ENCODE results near the gene TEAD3. TPM values are rescaled to one million over a fixed set of nuclear protein-coding genes. Genes with fewer than 3 reads are reported as not detected.

Gene TEAD3
- total RNA-seq, 4 donors from 2014 or later: 10.2 to 107 (median 17.2) TPM

DNA sequence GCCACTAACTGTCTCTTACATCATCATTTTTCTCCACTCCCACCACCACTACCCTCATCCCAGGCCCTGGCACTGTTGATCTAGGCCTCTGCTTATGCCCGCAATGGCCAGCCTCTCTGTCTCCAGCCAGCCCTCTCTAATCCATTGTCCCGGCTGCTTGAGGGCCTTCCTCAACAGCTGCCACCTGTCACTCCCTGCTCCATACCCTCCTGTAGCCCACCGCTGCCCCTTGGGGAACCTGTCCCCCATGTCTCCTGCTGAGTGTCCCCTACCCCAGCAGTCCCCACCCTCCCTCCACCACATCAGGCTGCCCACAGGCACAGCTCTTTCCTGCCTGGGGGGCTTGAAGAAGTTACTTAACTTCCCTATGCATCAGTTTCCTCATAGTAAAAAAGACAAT, 13.4 kb downstream of the TEAD3 start:
- no peaks in the 10 kb centered on the region for H3K27me3 ChIP-seq
- DNase-seq: no peak
- peaks cover 11 to 33% of the 10 kb centered on the region in 2 donors for H3K4me1 ChIP-seq
- H3K36me3 ChIP-seq: no peaks in the 10 kb centered on the region
- TF ChIP-seq POLR2A (IDR thresholded peaks at IDR 0.05): no peak
- TF ChIP-seq CTCF (IDR thresholded peaks at IDR 0.05): no peak
- H3K27ac ChIP-seq: peak overlapping the region; percentile 21 to 98
- H3K4me3 ChIP-seq: no peak overlapping the region
- no peaks in the 10 kb centered on the region for H3K9me3 ChIP-seq
- intact Hi-C loops (cut with DNase I; ENCODE audit: low total_unique reads): no loop called here

DNA sequence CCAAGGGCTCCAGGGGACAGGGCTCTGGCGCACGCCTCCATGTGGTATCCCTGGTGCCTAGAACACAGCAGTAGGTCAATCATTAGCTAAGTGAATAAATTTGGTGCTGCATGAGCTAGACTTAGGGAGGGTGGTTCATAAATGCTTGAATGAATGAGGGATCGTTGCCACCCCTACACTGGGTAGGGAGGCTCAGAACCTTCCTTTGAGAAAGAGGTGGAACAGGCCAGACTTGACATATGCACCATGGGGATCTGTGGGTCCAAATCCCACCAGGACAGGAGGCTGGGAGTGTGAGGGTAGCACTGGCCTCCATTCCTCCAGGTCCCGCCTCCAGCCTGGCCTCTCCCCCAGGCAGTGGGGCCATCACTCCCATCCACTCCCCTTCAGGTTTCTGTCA, 13.8 kb downstream of the TEAD3 start:
- H3K36me3 ChIP-seq: no peaks in the 10 kb centered on the region
- no peak for DNase-seq
- H3K4me3 ChIP-seq: no peak overlapping the region
- peaks cover 11 to 33% of the 10 kb centered on the region in 2 donors for H3K4me1 ChIP-seq
- no peaks in the 10 kb centered on the region for H3K9me3 ChIP-seq
- TF ChIP-seq POLR2A (IDR thresholded peaks at IDR 0.05): no peak
- TF ChIP-seq CTCF (IDR thresholded peaks at IDR 0.05): no peak
- peak overlapping the region; percentile 21 to 98 for H3K27ac ChIP-seq
- H3K27me3 ChIP-seq: no peaks in the 10 kb centered on the region
- intact Hi-C loops (cut with DNase I; ENCODE audit: low total_unique reads): no loop called here

- TF ChIP-seq POLR2A (IDR thresholded peaks at IDR 0.05) (no peak), CTCF (IDR thresholded peaks at IDR 0.05) (no peak)
- H3K9me3 ChIP-seq: no peaks in the 10 kb centered on the region
- intact Hi-C loops (cut with DNase I; ENCODE audit: low total_unique reads): no loop called here
- H3K27me3 ChIP-seq: no peaks in the 10 kb centered on the region
- no peaks in the 10 kb centered on the region for H3K36me3 ChIP-seq
- DNase-seq: no peak
- H3K27ac ChIP-seq: peak overlapping the region; percentile 51 to 66
- no peak overlapping the region for H3K4me3 ChIP-seq
- peaks cover 0 to 19% of the 10 kb centered on the region in 2 donors for H3K4me1 ChIP-seq
Observed at GRCh38 chr6:35481226-35481625, 15.7 kb downstream of the TEAD3 start.

GRCh38 chr6:35480176-35480575, 16.7 kb downstream of the TEAD3 start:
- H3K27ac ChIP-seq: peak overlapping the region in 1 of 2 donors; percentile 51
- H3K36me3 ChIP-seq: no peaks in the 10 kb centered on the region
- no peaks in the 10 kb centered on the region for H3K27me3 ChIP-seq

GRCh38 chr6:35478259-35478658, 18.6 kb downstream of the TEAD3 start:
- Histone ChIP-seq H3K4me1 (peaks cover 0 to 6% of the 10 kb centered on the region in 2 donors), H3K27me3 (no peaks in the 10 kb centered on the region), H3K9me3 (no peaks in the 10 kb centered on the region), H3K36me3 (no peaks in the 10 kb centered on the region), H3K4me3 (no peak overlapping the region), H3K27ac (no peak overlapping the region)
- intact Hi-C loops (cut with DNase I; ENCODE audit: low total_unique reads): no loop called here
- no peak for DNase-seq
- TF ChIP-seq POLR2A (IDR thresholded peaks at IDR 0.05) (no peak), CTCF (IDR thresholded peaks at IDR 0.05) (no peak)

More at GRCh38 chr6:35480176-35480575, 16.7 kb downstream of the TEAD3 start:
- Histone ChIP-seq H3K9me3 (no peaks in the 10 kb centered on the region), H3K4me1 (peaks cover 0 to 13% of the 10 kb centered on the region in 2 donors), H3K4me3 (no peak overlapping the region)
- intact Hi-C loops (cut with DNase I; ENCODE audit: low total_unique reads): no loop called here
- TF ChIP-seq POLR2A (IDR thresholded peaks at IDR 0.05) (no peak), CTCF (IDR thresholded peaks at IDR 0.05) (no peak)
- DNase-seq: no peak
